IPS-NIHi11 (cell line): ENCODE measurements around the gene SH2D7.

Experiments used
- DNase-seq: peaks from one replicate; pipeline ENCODE4 v3.0.0; 2012; ENCODE audit warnings: mixed read lengths, low spot score

The SH2D7 gene

GRCh38 chr15:78092261-78093041 is at the start of gene SH2D7:
TSS of gene SH2D7 (plus strand) at chr15:78092561. CDS start at chr15:78092585, 24 bp downstream.
- DNase-seq, result no peak

- no peak for DNase-seq
Observed at GRCh38 chr15:78044407-78045155, 47.8 kb upstream of the SH2D7 start.

GRCh38 chr15:78045189-78045588 is 47.2 kb upstream of the SH2D7 start:
- DNase-seq, result no peak

GRCh38 chr15:78046796-78047341 is 45.5 kb upstream of the SH2D7 start:
- no peak for DNase-seq

GRCh38 chr15:78047761-78048627 is 44.4 kb upstream of the SH2D7 start:
- DNase-seq, result no peak

- DNase-seq, result no peak
Observed at GRCh38 chr15:78048628-78048920, 43.8 kb upstream of the SH2D7 start.

- no peak for DNase-seq
Observed at GRCh38 chr15:78049691-78050440, 42.5 kb upstream of the SH2D7 start.

GRCh38 chr15:78050441-78050809 is 41.9 kb upstream of the SH2D7 start:
- no peak for DNase-seq

- no peak for DNase-seq
Observed at GRCh38 chr15:78050826-78051225, 41.5 kb upstream of the SH2D7 start.

- no peak for DNase-seq
Observed at GRCh38 chr15:78051596-78051995, 40.8 kb upstream of the SH2D7 start.

- peak; percentile 50 for DNase-seq
Observed at GRCh38 chr15:78052001-78052401, 40.4 kb upstream of the SH2D7 start.

- DNase-seq, result no peak
Observed at GRCh38 chr15:78052545-78052944, 39.8 kb upstream of the SH2D7 start.

GRCh38 chr15:78054518-78054917 is 37.8 kb upstream of the SH2D7 start:
- DNase-seq, result no peak

GRCh38 chr15:78054966-78055365 is 37.4 kb upstream of the SH2D7 start:
- DNase-seq, result no peak

- DNase-seq, result peak; percentile 51
Observed at GRCh38 chr15:78055919-78056713, 36.2 kb upstream of the SH2D7 start.

- DNase-seq, result no peak
Observed at GRCh38 chr15:78056714-78057269, 35.6 kb upstream of the SH2D7 start.

GRCh38 chr15:78057803-78058202 is 34.6 kb upstream of the SH2D7 start:
- DNase-seq, result no peak

- DNase-seq, result no peak
Observed at GRCh38 chr15:78058401-78058935, 33.9 kb upstream of the SH2D7 start.

- DNase-seq, result no peak
Observed at GRCh38 chr15:78059110-78059839, 33.1 kb upstream of the SH2D7 start.

- no peak for DNase-seq
Observed at GRCh38 chr15:78060232-78060631, 32.1 kb upstream of the SH2D7 start.
